B cell (primary cell): Measurements from ENCODE around the gene TMEM231.

Experiments
- CTCF ChIP-seq: fragments of 200-600 bp; IDR thresholded peaks from one replicate; pipeline ENCODE4 v1.8.0; 2022; ENCODE audit warnings: antibody characterized with exemption, mild to moderate bottlenecking
- EZH2 ChIP-seq: IDR thresholded peaks from 2 replicates; pipeline ENCODE4 v1.6.1; 2012; ENCODE audit warnings: borderline replicate concordance, low read depth, mild to moderate bottlenecking, moderate library complexity, low read length; ENCODE audit not compliant: insufficient read depth, poor library complexity, severe bottlenecking

- TF ChIP-seq CTCF (no peak), EZH2 (no peak)
These were observed 26.1 kb downstream of the TMEM231 start for GRCh38 chr16:75529959-75530358.
